ENCODE results near the gene NSUN5. TPM values are rescaled to one million over a fixed set of nuclear protein-coding genes. Genes with fewer than 3 reads are reported as not detected.
"Not testable (repeated sequence)": the region's sequence is repeated elsewhere in the genome, so short reads cannot be mapped to it uniquely, and the experiment has no call there.

NSUN5 gene
- total RNA-seq, 4 donors from 2014 or later = 18.2 to 27.7 (median 25.2) TPM

DNA sequence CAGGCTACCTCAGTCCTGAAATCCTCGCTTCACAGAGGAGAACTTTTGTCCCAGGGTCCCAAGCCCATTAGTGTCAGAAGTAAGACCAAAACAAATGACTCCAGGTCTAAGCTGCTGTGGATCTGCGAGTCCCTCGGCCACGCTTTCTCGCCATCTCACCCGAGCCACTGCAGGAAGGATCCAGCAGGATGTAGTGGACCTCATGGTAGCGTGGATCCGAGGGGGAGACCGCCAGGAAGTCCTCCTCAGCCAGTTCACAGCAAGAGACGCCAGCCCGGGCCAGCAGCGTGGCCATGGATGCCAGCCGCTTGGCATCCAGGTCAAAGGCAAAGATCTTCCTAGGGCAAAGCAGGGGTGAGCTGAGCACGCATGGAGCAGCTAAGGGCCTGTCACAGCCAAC, 4.6 kb downstream of the NSUN5 start:
- Histone ChIP-seq H3K27ac (no peak overlapping the region), H3K4me3 (no peak overlapping the region), H3K27me3 (no peaks in the 10 kb centered on the region), H3K9me3 (no peaks in the 10 kb centered on the region), H3K4me1 (peaks cover 0 to 8% (median 3%) of the 10 kb centered on the region in 4 donors), H3K36me3 (peaks cover 0 to 34% (median 0%) of the 10 kb centered on the region in 3 donors)
- TF ChIP-seq POLR2A (IDR thresholded peaks at IDR 0.05) = no peak
- TF ChIP-seq, protein P1, sequence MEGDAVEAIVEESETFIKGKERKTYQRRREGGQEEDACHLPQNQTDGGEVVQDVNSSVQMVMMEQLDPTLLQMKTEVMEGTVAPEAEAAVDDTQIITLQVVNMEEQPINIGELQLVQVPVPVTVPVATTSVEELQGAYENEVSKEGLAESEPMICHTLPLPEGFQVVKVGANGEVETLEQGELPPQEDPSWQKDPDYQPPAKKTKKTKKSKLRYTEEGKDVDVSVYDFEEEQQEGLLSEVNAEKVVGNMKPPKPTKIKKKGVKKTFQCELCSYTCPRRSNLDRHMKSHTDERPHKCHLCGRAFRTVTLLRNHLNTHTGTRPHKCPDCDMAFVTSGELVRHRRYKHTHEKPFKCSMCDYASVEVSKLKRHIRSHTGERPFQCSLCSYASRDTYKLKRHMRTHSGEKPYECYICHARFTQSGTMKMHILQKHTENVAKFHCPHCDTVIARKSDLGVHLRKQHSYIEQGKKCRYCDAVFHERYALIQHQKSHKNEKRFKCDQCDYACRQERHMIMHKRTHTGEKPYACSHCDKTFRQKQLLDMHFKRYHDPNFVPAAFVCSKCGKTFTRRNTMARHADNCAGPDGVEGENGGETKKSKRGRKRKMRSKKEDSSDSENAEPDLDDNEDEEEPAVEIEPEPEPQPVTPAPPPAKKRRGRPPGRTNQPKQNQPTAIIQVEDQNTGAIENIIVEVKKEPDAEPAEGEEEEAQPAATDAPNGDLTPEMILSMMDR (IDR thresholded peaks at IDR 0.05) = no peak
- DNase-seq = no peak

DNA sequence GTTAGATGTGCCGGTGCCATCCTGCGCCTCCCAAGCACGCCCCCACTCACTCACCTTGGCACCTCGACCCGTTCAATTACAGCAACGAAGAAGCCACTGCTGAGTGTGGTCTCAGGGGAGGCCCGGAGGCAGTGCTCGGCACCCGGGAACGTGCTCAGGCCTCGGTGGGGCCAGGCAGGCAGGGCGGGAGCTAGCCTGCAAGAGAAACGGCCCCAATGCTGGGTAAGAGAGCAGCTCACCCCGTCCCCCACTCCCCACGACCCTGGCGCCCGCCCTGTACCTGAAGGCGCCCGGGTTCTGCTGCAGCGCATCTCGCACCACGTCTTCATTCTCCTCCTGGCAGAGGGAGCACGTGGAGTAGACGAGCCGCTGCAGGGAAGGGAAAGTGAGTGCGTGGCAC, 5.1 kb downstream of the NSUN5 start:
- Histone ChIP-seq H3K9me3 (no peaks in the 10 kb centered on the region), H3K27ac (no peak overlapping the region), H3K4me1 (peaks cover 0 to 6% (median 3%) of the 10 kb centered on the region in 4 donors), H3K36me3 (peaks cover 0 to 34% (median 0%) of the 10 kb centered on the region in 3 donors), H3K4me3 (no peak overlapping the region), H3K27me3 (no peaks in the 10 kb centered on the region)
- DNase-seq = no peak
- TF ChIP-seq, protein P1 (IDR thresholded peaks at IDR 0.05) = no peak
- TF ChIP-seq POLR2A (IDR thresholded peaks at IDR 0.05) = no peak

DNA sequence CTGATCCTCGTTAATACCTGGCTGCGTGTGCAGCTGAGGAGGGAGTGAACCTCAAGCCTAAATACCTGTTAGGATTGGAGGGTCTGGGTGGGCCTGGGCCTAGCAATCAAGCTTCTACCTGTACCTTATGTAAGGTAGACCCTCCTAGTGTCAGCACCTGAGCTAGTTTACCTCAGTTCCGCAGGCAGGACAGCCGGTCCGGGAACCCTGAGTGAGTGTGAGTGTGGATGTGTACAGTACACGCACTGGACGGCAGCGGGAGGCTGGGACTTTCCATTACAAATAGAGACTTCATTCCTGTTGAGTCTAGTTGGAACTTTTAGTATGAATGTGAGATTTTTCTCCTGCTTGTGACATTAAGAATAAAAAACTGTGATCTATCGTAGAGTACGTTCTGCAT, 5.8 kb downstream of the NSUN5 start:
- peaks cover 0 to 34% (median 0%) of the 10 kb centered on the region in 3 donors for H3K36me3 ChIP-seq
- not testable (repeated sequence) for H3K27ac ChIP-seq, H3K9me3 ChIP-seq, H3K4me3 ChIP-seq, DNase-seq, H3K4me1 ChIP-seq, H3K27me3 ChIP-seq

DNA sequence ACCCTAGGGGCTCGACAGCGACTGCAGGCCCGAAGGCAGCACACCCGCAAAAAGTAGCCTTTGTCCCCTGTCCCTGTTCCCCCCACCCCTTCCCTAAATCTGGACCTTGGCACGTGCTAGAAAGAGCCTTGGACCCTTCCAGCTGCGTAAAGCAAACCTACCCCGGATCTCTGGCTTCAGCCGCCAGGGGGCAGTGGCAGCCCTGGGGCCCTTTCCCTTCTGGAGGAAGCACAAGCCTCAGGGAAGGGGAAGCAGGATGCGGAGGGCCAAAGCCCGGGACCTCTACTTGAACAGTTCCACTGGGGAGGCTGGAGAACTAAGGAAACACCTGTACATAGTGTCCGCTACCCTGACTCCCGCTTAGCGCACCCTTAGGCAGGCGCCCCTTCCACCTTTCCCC, 7.5 kb downstream of the NSUN5 start:
- not testable (repeated sequence) for H3K9me3 ChIP-seq, DNase-seq, H3K4me1 ChIP-seq, H3K27me3 ChIP-seq, H3K4me3 ChIP-seq, H3K27ac ChIP-seq
- peaks cover 0 to 26% (median 0%) of the 10 kb centered on the region in 3 donors for H3K36me3 ChIP-seq

DNA sequence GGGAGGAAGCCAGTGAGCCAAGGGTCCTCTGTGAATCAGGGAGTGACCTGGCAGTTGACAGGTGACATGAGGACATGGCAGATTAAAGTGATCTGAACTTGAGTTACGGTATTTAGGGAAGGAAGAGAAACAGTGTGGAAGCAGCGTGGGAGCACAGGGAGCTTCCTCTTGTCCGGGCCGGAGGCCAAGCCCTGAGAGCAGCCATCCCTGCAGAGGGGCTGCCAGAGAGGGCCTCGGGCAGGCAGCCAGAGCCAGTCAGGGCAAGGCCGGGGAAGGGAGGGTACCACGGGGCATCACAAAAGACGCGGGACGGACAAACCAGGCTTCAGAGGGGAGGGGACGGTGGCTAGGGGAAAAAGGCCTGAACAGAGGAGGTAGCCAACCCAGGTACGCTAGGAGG, 8.8 kb downstream of the NSUN5 start:
- H3K36me3 ChIP-seq = peaks cover 0 to 21% (median 0%) of the 10 kb centered on the region in 3 donors
- not testable (repeated sequence) for H3K4me3 ChIP-seq, H3K9me3 ChIP-seq, H3K4me1 ChIP-seq, DNase-seq, H3K27ac ChIP-seq, H3K27me3 ChIP-seq

DNA sequence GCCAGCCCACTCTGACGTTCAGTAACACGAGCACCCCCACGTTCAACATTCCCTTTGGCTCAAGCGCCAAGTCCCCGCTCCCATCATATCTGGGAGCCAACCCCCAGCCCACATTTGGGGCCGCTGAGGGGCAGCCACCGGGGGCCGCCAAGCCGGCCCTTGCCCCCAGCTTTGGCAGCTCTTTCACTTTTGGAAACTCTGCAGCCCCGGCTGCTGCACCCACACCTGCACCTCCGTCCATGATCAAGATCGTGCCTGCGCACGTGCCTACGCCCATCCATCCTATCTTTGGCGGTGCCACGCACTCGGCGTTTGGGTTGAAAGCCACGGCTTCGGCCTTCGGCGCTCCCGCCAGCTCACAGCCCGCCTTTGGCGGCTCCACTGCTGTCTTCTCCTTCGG, 10.9 kb downstream of the NSUN5 start:
- not testable (repeated sequence) for DNase-seq, H3K4me3 ChIP-seq, H3K27ac ChIP-seq, H3K27me3 ChIP-seq, H3K36me3 ChIP-seq, H3K9me3 ChIP-seq, H3K4me1 ChIP-seq

DNA sequence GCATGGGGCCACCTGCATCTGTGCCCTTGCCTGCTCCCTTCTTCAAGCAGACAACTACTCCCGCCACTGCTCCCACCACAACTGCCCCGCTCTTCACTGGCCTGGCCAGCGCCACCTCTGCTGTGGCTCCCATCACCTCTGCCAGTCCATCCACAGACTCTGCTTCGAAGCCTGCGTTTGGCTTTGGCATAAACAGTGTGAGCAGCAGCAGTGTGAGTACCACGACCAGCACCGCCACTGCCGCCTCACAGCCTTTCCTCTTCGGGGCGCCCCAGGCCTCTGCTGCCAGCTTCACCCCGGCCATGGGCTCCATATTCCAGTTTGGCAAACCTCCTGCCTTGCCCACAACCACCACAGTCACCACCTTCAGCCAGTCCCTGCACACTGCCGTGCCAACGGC, 11.4 kb downstream of the NSUN5 start:
- H3K27me3 ChIP-seq, H3K4me3 ChIP-seq, H3K36me3 ChIP-seq, H3K4me1 ChIP-seq, DNase-seq, H3K27ac ChIP-seq, H3K9me3 ChIP-seq: not testable (repeated sequence)

DNA sequence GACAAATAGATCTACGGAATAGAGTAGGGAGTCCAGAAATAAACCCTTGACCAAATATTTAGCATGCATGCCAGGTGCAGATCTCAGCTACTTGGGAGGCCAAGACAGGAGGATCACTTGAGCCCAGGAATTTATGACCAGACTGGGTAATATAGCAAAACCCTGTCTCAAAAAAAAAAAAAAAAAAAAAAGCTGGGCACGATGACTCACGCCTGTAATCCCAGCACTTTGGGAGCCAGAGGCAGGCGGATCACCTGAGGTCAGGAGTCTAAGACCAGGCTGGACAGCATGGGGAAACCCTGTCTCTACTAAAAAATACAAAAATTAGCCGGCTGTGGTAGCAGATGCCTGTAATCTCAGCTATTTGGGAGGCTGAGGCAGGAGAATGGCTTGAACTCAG, 31.4 kb downstream of the NSUN5 start:
- H3K4me1 ChIP-seq, H3K27me3 ChIP-seq, H3K27ac ChIP-seq, H3K9me3 ChIP-seq, H3K36me3 ChIP-seq, DNase-seq, H3K4me3 ChIP-seq: not testable (repeated sequence)

DNA sequence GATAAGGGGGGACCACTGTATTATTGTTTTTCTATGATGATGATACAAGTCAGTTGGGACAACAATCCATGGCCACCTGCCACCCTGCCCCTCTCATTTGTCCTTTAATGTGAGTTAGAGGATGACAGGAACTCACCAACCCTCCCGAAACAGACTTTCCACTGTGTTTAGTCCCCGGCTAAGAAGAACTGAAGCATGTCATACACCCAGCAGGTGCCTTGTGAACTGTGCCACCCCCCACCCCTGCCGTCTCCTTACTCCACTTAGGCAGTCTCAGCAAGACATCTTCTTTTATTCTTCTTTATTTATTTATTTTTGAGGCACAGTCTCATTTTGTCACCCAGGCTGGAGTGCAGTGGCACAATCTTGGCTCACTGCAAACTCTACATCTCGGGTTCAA, 40.8 kb downstream of the NSUN5 start:
- H3K27me3 ChIP-seq, DNase-seq, H3K27ac ChIP-seq, H3K4me3 ChIP-seq, H3K4me1 ChIP-seq, H3K36me3 ChIP-seq, H3K9me3 ChIP-seq: not testable (repeated sequence)

DNA sequence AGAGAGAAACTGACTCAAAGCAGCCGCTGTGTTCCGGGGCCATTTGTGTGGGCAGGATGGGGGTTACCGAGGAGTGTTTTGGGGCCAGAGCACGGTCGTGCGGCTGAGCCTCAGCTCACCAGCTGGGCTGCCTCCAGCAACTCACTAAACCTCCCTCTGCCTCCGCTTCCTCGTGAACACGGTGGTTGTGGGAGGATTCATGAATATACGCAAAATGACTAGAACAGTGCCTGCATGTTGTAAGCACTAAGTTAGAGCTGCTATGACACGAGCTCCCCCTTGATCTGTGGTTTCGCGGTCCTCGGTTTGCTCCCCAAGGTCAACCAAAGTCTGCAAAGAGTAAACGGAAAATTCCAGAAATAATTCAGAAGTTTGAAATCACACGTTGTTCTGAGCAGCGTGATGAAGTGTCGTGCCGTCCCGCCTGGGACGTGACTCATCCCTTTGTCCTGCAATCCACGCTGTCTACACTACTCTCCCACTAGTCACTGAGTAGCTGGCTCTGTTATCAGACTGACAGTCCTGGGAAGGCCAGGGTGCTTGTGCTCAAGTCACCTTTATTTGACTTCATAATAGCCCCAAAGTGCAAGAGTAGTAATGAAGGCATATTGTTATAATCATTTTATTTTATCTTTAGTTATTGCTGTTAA, 41.8 kb downstream of the NSUN5 start:
- H3K4me3 ChIP-seq, DNase-seq, H3K4me1 ChIP-seq, H3K27me3 ChIP-seq, H3K9me3 ChIP-seq, H3K36me3 ChIP-seq, H3K27ac ChIP-seq: not testable (repeated sequence)

DNA sequence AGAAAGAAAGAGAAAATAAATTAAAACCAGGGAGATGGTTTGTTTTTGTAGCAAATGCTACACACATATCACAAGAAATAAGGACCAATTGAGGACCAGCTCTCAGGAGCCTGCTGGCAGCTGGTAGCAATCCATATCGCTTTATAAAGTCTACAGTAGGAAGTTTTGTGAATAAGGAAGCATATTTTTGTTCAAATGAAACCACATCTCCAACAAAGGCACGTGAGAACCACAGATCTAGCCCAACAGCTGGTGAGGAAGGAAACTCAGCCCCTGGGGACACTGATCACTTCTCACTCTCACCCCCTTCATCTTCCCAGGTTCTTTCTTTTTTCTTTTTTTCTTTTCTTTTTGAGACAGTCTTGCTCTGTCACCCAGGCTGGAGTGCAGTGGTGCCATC, 46.2 kb downstream of the NSUN5 start:
- H3K27me3 ChIP-seq, H3K36me3 ChIP-seq, H3K27ac ChIP-seq, H3K9me3 ChIP-seq, H3K4me1 ChIP-seq, H3K4me3 ChIP-seq: not testable (repeated sequence)
- peak in 2 of 3 donors; percentile 56 to 68 for DNase-seq
